ENCODE results near the gene ATP10A.

ATP10A gene

DNA sequence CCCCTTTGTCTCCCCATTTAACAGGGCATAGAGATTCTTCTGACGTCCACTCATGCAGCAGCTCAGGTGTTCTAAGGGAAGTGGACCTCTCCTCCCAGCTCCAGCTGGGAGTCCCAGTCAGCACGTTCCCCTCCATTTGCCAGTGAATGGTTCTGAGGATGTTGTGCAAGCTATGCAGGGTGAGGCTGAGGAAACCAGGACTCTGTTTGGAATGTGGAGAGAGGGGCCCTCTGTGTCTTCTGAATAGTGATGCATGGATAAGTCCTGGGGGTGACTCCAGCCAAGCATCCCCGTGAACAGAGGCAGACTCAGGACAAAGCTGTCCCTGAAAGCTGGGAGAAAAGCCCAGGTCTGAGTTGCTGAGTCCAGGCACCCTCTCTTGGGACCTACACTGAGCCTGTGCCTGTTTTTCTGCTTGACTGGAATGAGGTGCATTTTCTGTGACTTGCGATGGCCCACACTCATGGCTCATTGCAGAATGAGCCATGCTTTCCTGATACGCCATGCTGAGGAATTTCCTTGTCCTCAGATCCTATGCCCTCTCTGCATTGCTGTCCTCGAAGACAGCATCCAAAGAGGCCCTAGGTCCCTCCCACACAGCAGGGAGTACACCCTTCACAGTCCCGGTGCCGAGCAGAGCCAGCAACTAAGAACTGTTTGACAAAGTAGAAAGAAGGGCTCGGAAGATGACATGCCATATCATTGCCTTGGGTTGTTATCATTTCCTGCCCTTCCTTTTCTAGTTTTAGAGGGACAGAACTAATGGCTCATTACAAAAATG, 185.2 kb downstream of the ATP10A start:
- no peak for DNase-seq

DNA sequence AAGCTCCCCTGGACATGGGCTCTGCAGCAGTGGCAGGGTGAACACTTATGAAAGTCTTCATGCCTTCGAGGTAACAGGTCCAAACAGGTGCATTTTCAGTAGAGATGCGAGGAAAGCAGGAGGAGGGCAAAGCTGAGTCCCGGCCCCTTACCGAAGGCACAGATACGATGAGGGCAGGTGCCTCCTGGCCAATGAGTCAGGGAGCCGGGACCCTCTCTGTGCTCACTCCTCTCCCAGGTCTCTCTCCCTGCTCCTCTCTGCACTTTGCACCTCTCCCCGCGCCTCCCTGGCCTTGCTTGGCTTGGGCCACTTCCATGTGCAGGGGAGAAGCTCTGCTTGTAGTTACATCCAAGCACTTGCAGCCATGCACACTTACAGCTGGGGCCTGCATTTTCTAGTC, 187.1 kb downstream of the ATP10A start:
- no peak for DNase-seq

DNA sequence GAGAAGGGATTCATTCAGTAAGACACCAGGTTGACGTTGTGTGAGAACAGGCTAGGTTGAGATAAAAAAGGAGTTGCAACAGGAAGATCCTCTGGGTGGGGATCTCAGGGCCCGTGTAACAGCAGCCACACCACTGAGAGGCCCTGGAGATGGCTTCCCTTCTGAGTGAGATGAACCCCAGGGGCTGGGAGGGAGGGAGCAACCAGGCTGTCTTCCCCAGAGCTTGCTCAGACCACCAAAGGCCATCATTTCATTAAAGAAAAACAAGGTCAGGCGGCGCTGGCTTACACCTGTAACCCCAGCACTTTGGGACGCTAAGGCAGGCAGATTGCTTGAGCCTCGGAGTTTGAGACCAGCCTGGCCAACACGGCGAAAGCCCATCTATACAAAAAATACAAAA, 187.7 kb downstream of the ATP10A start:
- DNase-seq: no peak

DNA sequence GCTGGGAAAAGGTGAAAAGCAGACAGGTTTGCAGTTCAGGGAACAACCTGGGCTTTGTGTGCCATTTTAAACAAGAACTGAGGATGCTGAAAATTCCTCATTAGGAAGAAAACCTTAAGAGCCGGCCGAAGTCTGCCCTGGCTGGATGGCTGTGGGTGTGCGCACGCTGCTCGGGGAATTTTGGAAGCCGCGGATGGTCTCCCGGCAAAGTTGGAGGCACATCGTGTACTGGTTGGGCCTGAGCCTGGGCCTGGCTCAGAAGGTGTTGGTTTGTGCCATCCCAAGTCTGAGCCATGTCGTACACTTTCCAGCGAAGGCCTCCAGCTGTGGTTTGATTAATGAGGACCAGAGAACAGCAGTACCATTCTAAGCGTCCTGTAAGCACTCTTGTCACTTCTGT, 188.2 kb downstream of the ATP10A start:
- DNase-seq: no peak

DNA sequence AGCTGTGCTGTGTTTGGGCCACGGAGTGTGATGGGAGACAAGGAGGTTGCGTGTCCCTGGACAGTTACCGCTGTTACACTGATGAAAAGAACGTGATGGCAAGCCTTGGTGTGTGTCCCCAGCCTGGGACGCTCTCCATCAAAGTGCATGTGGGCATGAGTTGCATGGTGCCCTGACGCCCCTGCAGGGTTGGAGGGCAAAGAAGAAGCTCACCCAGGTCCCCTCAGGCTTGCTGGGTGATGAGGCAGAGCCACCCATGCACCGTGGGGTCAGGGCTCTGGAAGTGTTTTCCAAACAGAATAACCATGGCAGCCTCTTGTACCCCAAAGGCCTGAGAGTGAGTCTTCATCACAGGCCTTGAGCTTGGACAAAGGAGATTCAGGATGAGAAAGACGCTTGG, 189.2 kb downstream of the ATP10A start:
- DNase-seq: no peak

DNA sequence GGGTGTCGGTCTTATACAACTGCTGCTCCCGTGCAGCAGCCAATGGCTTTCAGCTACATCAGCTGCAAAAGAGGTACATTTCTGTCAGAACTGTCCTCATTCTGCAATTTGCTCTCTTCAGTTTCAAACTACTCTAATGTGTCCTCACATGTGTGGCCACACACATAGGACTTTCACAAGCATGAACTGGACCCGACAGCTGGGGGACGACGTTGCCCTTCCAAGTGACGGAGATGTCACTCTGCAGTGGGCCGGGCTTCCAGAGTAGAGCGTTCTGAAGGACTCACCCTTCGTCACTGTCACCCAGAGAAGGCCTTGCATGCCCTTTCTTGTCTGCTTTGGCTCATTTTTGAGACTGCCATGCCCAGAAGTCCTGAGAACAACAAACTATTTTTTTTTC, 189.8 kb downstream of the ATP10A start:
- DNase-seq: no peak

DNA sequence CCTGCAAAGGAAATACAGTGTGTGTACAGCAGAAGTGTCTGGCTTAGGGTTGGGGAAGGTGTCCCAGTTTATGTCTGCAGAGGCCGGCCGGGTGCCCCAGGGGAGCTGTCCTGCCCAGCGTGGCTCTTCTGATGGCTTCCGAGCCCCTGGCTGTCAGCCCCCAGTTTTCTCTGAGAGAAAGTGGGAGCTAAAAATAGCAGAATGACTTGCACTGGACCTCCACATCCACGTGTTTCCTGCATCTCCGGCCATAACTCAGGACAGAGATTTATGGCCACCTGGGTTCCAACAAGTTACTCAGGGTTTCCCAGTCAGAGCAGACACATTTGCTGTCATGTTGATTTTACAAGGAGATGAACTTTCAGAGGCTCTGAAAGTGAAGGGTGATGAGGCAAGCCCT, 192.0 kb downstream of the ATP10A start:
- no peak for DNase-seq

DNA sequence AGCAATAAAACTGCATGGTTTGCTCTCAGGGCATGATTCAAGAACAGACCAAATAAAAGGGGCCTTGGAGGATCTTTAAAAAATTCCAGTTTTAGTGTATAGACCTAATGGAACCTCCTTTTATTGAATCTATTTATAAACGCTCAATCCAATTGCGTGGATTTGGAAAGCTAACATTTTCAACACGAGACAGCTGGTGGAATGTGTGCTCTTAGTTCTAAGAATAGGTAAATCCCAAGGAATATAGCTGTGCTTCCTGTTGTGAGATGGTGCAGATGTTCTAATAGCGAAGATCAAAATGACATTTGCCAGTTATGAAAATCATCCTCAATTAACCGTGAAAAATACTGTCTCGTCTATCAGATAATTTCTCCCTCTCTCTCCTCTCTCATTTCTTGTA, 192.5 kb downstream of the ATP10A start:
- DNase-seq: no peak

DNA sequence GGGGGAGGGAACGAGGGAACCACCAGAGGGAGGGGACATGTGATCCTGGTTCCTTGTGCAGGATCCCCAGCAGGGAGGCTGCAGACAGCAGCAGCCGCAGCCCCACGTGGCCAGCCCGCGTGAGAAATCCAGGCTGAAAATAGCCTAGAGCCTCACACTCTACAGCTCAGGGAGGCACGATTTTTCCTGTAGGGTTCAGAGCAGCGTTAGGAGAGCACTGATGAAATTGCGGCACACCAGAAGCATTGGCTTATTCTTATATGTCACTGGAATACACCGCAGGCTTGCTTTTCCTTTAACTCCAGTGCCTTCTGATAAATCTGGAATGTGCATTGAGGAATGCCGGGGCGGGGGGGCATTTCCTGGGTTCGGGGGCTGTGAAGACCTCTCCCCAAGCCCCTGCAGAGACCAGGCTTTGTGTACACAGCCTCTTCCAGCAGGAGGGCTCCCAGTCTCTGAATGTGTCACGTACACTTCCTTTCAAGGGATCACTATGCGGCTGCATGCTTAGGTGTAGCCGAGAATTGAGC, 193.0 kb downstream of the ATP10A start:
- DNase-seq: no peak

DNA sequence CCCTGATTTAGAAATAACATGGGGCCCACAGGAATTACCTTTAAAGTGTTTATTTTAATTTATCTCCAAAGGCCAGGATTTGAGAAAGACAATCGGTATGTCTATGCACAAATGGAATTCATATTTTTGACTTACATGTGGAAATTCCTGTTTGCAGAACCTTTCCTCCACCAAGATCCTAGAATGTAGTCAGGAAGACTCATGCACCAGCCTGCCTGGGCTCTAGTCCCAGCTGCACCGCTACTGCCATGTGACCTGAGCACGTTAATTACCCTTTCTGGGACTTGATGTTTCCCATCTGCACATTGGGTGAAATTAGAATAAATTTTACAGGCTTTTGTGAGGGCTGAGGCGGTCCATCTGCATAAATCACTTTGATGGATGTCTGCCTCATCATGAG, 194.2 kb downstream of the ATP10A start:
- no peak for DNase-seq

DNA sequence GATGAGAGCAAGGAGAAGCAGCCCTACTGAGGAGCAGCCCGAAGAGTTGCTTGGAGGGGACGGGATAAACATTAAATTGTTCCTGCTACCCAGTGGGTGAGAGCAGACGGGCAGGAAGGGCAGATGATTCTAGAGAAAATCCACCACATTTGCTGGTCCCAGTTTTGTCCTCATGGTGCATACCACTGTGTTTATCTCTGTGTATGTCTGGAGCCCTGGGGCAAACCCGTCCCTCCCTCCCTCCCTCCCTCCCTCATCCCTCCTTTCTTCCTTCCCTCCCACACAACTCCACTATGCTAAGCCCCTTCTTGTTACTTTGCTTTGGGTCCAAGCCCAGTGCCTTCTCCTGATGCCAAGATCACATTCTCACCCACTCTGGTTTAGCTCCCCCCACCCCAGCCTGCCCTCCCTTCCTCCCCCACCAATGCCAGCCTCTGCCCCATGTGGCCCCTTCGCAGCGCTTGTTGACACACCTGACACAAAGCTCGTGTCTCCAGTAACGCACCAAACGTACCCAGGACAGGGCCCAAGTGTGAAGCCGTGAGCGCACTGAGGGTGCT, 194.8 kb downstream of the ATP10A start:
- DNase-seq: no peak

DNA sequence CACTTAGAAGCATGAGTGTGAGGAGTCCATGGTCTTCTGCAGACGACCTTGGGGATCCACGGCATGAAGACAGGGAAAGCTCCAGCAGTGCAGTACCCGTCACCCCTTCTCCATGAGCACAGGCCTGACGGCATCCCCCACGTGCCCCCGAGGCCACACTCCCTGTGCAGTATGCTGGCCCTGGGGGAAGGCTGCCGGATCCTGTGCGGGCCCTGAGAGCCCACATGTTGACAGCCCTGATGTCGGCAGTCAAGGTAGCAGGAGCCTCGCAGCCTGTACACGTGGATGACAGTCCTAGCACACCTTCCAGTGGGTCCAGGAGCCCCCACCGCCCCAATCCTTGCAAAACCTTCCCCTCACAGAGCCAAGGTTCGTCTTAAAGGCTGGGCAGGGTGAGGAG, 195.3 kb downstream of the ATP10A start:
- no peak for DNase-seq

DNA sequence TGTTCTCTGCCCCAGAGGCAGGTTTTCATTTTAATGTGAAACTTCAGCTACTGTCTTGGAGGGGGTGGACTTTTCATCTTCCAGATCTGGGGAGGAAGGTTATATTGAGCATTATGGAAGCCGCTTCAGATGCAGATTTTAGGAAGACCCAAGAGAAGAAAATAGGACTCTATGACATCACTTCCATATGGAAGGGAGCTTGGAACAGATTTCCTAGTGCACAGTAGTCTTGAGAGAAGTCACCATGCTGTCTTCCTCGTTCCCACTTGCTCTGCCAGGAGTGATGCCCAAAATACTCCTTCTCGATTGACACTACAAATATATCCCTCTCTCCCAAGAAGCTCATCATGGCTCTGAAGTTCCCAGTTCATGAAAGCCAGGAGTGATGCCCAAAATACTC, 197.2 kb downstream of the ATP10A start:
- no peak for DNase-seq

DNA sequence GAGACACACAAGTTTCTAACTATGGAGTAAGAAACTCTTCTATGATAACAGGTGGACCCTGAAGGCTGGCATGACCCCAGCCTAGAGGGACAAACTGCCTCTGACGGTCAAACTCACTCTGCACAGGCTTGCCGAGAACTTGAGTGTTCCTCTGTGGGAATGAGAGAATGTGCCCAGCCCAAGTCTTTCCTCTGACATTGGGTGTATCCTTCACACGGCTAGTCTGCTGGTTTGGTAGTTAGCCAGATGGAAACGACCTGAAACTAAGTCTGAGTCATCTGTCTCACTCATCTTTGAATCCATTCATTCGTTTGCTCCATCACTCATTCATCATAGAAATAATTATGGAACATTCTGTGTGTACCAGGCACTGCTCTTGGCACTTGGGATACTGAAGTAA, 198.4 kb downstream of the ATP10A start:
- DNase-seq: no peak

DNA sequence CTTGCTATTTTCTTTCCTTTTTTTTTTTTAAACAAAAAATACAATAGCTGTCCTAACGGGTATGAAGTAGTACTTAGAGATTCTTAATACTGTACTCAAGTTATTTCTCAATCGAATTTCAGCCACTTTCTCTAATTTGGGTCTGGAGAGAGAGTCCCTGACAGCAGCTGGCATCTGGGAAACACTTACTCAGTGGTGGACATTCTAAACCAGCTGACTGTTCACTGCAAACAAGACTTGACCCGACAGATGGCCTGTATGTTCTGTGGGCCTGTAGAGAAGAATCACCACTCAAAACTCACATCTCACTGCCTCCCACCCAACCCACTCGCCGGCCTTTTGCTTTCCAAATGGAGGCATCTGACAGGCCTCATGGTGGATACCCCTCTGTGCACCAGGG, 199.6 kb downstream of the ATP10A start:
- no peak for DNase-seq

DNA sequence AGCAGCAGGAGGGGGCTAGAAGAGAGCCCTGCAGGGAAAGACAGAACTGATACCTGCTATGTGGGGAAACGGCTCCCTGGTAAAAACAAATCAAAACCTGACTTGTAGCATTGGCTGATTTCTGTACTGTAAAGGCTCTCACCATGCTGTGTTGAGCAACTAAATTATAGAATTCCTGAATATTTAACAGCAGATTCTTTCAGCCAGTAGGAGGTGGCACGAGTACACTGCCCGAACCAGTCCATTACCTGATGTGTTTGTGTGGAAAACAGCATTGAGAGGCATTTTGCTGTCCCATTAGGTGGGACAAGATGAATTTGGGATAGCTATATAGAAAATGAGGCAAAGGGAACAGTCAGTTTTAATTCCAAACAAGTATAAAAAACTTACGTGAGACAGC, 201.2 kb downstream of the ATP10A start:
- DNase-seq: no peak

DNA sequence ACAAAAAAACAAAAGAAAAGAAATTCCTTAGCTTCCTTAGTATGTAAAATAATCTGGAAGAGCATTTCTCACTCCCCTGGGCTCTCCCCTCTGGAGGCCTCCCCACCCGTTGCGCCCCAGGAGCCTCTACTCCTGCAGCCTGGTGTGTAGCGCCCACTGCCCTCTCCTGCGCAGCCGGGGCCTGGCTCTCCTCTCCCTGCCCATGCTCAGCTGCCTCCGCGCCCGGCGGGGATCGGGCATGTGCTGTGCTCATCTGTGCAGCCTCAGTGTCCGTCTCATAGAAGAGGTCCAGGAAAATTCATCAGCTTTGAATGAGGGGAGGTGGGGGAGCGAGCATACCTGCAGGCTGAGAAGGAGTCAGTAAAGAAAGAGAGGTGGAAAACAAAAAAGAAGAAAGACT, 203.9 kb downstream of the ATP10A start:
- DNase-seq: no peak

DNA sequence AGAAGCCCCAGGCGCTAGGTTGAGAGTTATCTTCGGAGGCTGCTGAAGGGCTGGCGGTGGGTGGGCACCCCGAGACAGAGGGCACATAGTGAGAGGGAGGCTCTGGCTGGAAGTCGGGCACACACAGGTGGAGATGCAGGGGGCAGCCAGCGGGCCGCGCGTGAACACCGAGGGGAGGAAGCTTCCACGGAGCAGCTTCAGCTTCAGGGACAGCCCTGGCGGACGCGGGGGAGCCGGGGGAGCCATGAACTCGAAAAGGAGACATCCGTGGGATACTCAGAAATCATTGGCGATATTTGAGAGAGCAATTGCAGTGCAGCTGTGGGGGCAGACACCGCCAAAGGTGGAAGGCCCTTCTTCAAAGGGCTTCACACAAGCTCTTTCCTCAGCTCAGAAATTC, 204.6 kb downstream of the ATP10A start:
- no peak for DNase-seq

DNA sequence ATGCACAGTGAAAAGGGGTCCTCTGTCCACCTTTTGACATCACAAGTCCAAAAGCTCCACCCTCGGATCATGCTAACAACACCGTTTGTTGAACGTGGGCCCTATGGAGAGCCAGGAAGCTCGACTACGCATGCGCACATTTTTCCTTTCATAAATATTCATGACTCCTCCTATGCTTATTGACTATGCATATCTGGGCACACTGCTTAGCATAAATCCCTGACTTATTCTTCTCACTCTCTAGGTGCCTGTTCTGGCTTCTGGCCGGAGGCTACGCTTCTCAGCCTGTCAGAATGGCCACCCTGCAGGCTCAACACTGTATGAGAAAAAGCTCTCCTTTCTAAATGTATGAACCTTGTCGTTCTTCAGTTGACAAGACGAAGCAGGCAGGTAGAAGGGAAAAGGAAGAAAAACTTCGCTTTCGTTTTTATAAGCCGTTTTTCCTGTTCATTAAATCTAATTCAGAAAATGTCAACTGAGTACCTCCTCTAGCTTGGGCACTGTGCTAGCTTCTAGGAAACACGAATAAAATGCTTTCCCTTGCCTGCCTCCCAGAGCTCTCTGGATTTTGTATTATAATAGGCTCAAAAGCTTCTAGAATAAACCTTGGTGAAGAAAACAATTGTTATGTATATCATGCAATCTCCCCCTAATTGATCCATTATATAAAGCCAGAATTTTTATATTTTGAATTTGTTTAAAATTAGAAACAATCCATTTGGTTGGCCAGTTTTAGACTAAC, 207.7 kb downstream of the ATP10A start:
- no peak for DNase-seq

DNA sequence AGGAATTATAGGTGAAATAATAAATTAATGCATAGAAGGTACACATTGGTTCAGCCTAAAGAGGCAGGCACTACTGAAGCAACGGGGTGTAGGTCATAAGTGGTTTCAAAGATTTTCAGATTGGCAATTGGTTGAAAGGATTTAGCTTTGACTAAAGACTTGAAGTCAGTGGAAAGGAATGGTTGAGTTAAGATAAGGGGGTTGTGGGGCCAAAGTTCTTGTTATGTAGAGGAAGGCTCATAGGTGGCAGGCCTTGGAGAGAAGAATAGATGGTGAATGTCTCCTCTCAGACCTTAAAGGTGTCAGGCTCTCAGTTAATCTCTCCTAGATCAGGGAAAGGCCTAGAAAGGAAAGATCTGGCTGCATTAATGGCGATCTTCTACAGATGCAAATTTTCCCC, 209.8 kb downstream of the ATP10A start:
- DNase-seq: no peak

DNA sequence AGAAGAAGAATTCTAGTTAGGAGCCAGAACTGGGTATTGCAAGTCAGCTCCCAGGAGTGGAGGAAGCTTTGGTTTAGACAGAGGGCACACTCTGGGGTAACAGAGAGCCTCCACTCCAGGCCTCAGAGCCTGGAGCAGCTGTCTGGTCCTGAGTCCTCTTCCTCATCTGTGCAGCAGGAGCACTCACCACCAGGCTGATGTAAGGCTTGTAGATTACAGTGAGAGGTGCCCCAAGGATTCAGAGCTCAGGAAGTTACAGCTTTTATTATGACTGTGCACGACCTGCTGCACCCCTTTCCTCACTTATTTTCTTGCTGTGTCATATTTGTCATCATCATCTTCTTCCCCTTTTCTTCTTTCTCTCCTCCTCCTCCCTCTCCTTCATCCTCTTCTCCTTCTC, 210.4 kb downstream of the ATP10A start:
- no peak for DNase-seq

DNA sequence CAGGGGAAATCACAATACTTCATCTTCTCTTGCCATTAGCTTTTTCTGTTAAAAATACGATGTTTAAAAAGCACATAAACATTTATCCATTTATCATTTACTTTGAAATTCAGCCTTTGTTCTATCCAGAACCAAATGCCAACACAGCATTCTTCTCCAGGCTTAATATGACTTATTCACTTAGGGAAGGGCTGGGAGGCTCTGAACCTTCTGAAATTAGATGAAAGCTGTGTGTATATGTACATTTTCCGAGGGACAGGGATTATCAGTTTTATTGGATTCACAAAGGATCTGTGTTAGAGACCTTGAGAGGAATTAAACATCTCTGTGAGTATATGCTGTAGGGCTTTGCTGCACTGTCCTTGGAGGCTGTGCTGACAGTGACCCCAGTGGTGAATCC, 213.7 kb downstream of the ATP10A start:
- no peak for DNase-seq

DNA sequence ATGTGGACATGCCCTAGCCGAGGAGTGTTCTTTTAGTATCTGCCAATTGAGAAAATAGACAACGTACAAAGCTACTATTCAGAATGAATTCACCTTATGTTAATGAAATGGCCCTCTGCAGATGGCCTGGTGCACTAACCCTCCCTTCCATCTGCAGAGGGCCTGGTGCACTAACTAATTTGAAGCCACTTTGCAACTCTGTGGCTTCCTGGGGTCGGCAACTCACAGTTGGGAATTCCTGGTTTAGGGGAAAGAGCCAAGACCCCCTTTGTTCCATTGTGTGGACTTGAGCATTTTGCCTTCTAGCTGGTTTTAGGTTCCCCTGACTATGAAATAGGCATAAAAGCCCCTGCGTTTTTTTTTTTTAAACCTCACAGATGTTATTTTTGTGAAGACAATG, 220.0 kb downstream of the ATP10A start:
- no peak for DNase-seq

DNA sequence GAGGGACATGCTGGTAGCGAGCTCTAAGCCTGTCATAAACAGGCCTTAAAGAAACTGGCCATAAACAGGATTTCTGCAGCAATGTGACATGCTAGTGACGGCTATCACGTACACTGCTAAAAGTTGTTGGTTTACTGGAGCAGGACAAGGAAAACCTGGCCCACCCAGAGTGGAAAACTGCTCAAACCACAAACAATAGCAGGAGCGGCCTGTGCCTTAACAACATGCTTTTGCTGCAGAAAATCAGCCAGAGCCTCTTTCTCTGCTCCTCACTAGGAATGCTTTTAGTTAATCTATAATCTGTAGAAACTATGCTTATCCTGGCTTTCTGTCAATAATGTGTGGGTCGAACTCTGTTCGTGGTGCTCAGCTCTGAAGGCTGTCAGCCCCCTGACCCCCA, 221.4 kb downstream of the ATP10A start:
- DNase-seq: no peak
